IgD-negative memory B cell (primary cell): ENCODE results near the gene PAPPA2. TPM values are rescaled to one million over a fixed set of nuclear protein-coding genes. Genes with fewer than 3 reads are reported as not detected.

Experiments used
- H3K27ac Mint-ChIP-seq, 3 donors: one replicate each; pipeline ENCODE4 v1.8.0; 2020 to 2022; ENCODE audit warnings: mild to moderate bottlenecking in 3 of 3, mixed read lengths in 3 of 3, moderate library complexity in 1 of 3
- H3K27me3 Mint-ChIP-seq: one replicate; pipeline ENCODE4 v1.8.0; 2021; ENCODE audit warnings: mixed read lengths
- H3K36me3 Mint-ChIP-seq: one replicate; pipeline ENCODE4 v1.8.0; 2020; ENCODE audit warnings: mild to moderate bottlenecking, mixed read lengths
- H3K4me1 Mint-ChIP-seq, 3 donors: one replicate each; pipeline ENCODE4 v1.8.0; 2020 to 2022; ENCODE audit warnings: mixed read lengths in 3 of 3, mild to moderate bottlenecking in 1 of 3
- H3K4me3 Mint-ChIP-seq, 4 donors: one replicate each; pipeline ENCODE4 v1.8.0; 2020 to 2022; ENCODE audit warnings: mild to moderate bottlenecking in 4 of 4, mixed read lengths in 4 of 4, moderate library complexity in 3 of 4
- H3K9me3 Mint-ChIP-seq, 3 donors: one replicate each; pipeline ENCODE4 v1.8.0; 2020 to 2021; ENCODE audit warnings: mixed read lengths in 3 of 3, mild to moderate bottlenecking in 1 of 3
- polyA plus RNA-seq: library from polyadenylated mRNA; unstranded; fragments of 300-500 nt; fragmentation: Illumina TruSeq; gene quantifications from one replicate; pipeline ENCODE4 v1.2.3, GENCODE V29; 2021

PAPPA2 gene
- polyA plus RNA-seq, 1 donor from 2014 or later: not detected

DNA sequence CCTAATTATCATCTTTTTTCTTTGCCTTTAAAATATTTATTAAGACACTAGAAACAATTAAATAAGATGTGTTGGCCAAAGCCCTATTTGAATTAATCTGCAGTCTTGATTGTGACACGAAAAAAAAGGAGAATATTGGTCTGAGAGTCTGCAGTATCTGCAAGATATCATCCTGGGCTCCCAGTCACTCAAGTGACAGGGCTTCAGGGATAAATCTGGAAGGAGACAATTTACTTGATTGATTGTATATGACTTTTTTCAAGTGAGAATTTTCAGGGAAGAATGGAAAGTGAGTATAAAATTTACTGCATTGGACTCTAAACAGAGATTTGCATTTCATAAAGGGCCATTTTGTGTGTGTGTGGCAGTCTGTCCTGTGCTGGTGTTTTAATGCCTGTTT lies 233.7 kb downstream of the PAPPA2 start:
- Mint-ChIP-seq H3K4me3 (no peak overlapping the region), H3K4me1 (no peaks in the 10 kb centered on the region), H3K36me3 (no peaks in the 10 kb centered on the region), H3K27ac (no peak overlapping the region), H3K27me3 (peaks cover 14% of the 10 kb centered on the region), H3K9me3 (no peaks in the 10 kb centered on the region)

GRCh38 chr1:176699821-176700220 lies 236.8 kb downstream of the PAPPA2 start:
- no peak overlapping the region for H3K4me3 Mint-ChIP-seq
- no peaks in the 10 kb centered on the region for H3K4me1 Mint-ChIP-seq
- H3K27ac Mint-ChIP-seq: no peak overlapping the region

GRCh38 chr1:176701151-176701866 lies 238.3 kb downstream of the PAPPA2 start:
- Mint-ChIP-seq H3K9me3 (no peaks in the 10 kb centered on the region), H3K4me1 (no peaks in the 10 kb centered on the region), H3K27ac (no peak overlapping the region), H3K36me3 (peaks cover 2% of the 10 kb centered on the region), H3K4me3 (no peak overlapping the region), H3K27me3 (peaks cover 3% of the 10 kb centered on the region)

More at GRCh38 chr1:176699821-176700220, 236.8 kb downstream of the PAPPA2 start:
- H3K9me3 Mint-ChIP-seq: no peaks in the 10 kb centered on the region
- peaks cover 11% of the 10 kb centered on the region for H3K27me3 Mint-ChIP-seq
- no peaks in the 10 kb centered on the region for H3K36me3 Mint-ChIP-seq

GRCh38 chr1:176702901-176703300 lies 239.9 kb downstream of the PAPPA2 start:
- peaks cover 2% of the 10 kb centered on the region for H3K36me3 Mint-ChIP-seq
- no peaks in the 10 kb centered on the region for H3K4me1 Mint-ChIP-seq
- H3K27me3 Mint-ChIP-seq: peaks cover 3% of the 10 kb centered on the region
- no peak overlapping the region for H3K4me3 Mint-ChIP-seq
- no peak overlapping the region for H3K27ac Mint-ChIP-seq
- no peaks in the 10 kb centered on the region for H3K9me3 Mint-ChIP-seq

GRCh38 chr1:176705585-176705984 lies 242.6 kb downstream of the PAPPA2 start:
- H3K4me3 Mint-ChIP-seq: no peak overlapping the region
- peaks cover 2% of the 10 kb centered on the region for H3K36me3 Mint-ChIP-seq
- no peaks in the 10 kb centered on the region for H3K4me1 Mint-ChIP-seq

DNA sequence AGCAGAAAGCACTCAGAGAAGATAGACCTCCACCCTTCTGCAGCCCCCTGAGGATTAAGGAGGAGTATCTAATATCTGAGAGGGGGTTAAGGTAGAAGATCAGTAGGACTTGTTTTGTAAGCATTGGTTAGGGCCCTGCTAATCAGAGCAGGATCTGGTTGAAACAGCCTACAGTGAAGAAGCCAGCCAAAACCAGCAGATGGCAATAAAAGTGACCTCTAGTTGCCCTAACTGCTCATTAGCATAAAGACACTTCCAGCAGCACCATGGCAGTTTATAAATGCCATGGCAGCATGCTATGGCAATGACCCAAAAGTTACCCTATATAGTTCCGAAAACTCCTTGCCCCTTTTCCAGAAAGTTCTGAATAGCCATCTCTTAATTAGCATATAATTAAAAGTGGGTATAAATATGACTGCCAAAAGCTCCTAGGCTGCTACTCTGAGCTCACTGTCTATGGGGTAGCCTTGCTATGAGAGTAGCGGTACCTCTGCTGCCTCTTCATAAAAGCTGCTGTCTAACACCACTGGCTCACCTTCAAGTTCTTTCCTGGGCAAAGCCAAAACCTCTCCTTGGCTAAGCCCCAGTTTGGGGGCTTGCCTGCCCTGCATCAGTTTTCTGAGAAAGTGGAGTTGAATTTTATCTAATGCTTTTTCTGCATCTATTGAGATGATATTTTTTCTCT lies 254.2 kb downstream of the PAPPA2 start:
- Mint-ChIP-seq H3K4me1 (peaks cover 0 to 3% (median 0%) of the 10 kb centered on the region in 3 donors), H3K27me3 (no peaks in the 10 kb centered on the region), H3K9me3 (peaks cover 0 to 4% (median 0%) of the 10 kb centered on the region in 3 donors), H3K36me3 (no peaks in the 10 kb centered on the region), H3K4me3 (no peak overlapping the region), H3K27ac (no peak overlapping the region)

More at GRCh38 chr1:176705585-176705984, 242.6 kb downstream of the PAPPA2 start:
- H3K27me3 Mint-ChIP-seq: peaks cover 1% of the 10 kb centered on the region
- H3K27ac Mint-ChIP-seq: no peak overlapping the region
- no peaks in the 10 kb centered on the region for H3K9me3 Mint-ChIP-seq

- no peaks in the 10 kb centered on the region for H3K36me3 Mint-ChIP-seq
- H3K27me3 Mint-ChIP-seq: no peaks in the 10 kb centered on the region
- H3K27ac Mint-ChIP-seq: no peak overlapping the region
- peaks cover 0 to 3% (median 0%) of the 10 kb centered on the region in 3 donors for H3K4me1 Mint-ChIP-seq
- H3K9me3 Mint-ChIP-seq: peaks cover 0 to 4% (median 0%) of the 10 kb centered on the region in 3 donors
- H3K4me3 Mint-ChIP-seq: no peak overlapping the region
These were observed 256.5 kb downstream of the PAPPA2 start for GRCh38 chr1:176719447-176719846.

GRCh38 chr1:176720838-176721237 lies 257.9 kb downstream of the PAPPA2 start:
- no peaks in the 10 kb centered on the region for H3K27me3 Mint-ChIP-seq
- H3K4me1 Mint-ChIP-seq: peaks cover 0 to 3% (median 0%) of the 10 kb centered on the region in 3 donors
- peaks cover 0 to 4% (median 0%) of the 10 kb centered on the region in 3 donors for H3K9me3 Mint-ChIP-seq
- H3K27ac Mint-ChIP-seq: no peak overlapping the region
- no peaks in the 10 kb centered on the region for H3K36me3 Mint-ChIP-seq
- no peak overlapping the region for H3K4me3 Mint-ChIP-seq

- Mint-ChIP-seq H3K9me3 (no peaks in the 10 kb centered on the region), H3K27ac (no peak overlapping the region), H3K36me3 (no peaks in the 10 kb centered on the region), H3K4me3 (no peak overlapping the region), H3K4me1 (no peaks in the 10 kb centered on the region), H3K27me3 (peaks cover 8% of the 10 kb centered on the region)
These were observed 270.7 kb downstream of the PAPPA2 start for GRCh38 chr1:176733661-176734060.

DNA sequence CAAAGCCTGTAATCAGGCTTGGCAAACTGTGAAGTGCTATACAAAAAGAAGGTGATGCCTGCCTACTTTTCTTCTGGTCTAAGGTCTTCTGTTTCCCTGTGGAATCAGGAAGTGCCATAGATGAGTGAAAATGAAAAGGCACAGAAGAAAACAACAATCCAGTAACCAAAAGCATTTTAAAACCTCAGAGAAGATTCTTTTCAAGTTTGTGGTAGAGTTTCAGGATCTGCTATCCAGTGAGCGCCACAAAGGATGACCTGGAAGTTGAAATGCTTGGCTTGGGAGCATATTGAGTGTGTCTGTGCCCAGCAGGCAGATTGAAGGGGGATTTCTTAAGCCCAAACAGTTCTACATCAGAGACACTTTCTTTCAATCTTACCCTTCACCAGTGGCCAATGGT lies 272.2 kb downstream of the PAPPA2 start:
- H3K27ac Mint-ChIP-seq: no peak overlapping the region

DNA sequence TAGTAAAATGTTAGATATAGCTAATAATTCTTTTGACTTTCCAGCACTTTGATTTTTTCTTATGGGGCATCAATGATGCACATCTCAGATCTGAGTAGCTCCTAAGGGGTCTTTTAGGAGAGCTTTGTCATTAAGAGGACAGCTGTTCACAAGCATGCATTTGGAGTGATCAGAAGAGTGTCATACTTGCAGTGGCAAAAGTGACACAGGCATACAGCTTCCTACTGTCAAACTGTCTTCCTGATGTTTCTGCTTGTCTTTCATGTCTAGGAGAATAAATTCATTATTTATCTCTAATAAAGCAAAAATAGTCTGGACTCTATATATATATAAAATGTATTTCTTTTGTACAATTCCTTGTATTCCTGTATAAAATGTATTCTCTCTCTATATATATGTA lies 273.0 kb downstream of the PAPPA2 start:
- Mint-ChIP-seq H3K27ac (no peak overlapping the region), H3K9me3 (no peaks in the 10 kb centered on the region), H3K27me3 (peaks cover 7% of the 10 kb centered on the region), H3K4me1 (no peaks in the 10 kb centered on the region), H3K36me3 (no peaks in the 10 kb centered on the region), H3K4me3 (no peak overlapping the region)

More for the DNA sequence above, 272.2 kb downstream of the PAPPA2 start:
- Mint-ChIP-seq H3K36me3 (no peaks in the 10 kb centered on the region), H3K9me3 (no peaks in the 10 kb centered on the region), H3K4me1 (no peaks in the 10 kb centered on the region), H3K4me3 (no peak overlapping the region), H3K27me3 (peaks cover 8% of the 10 kb centered on the region)

DNA sequence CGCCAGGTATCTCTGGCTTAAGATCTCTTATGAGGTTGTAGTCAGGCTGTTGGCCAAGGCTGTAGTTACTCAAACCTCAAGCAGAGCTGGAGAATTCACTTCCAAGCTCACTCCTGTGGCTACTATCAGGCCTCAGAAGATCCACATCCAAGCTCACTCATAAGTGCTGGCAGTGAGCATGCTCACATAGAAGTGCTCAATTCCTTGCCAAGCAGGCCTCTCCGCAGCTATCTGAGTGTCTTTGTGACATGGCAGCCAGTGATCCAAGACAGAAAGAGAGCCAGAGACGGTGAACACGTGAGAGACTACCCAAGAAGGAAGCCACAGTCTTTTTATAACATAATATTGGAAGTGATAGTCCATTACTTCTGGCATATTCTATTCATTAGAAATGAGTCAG lies 278.2 kb downstream of the PAPPA2 start:
- Mint-ChIP-seq H3K4me1 (no peaks in the 10 kb centered on the region), H3K27ac (no peak overlapping the region), H3K4me3 (no peak overlapping the region), H3K9me3 (peaks cover 0 to 3% (median 2%) of the 10 kb centered on the region in 3 donors), H3K36me3 (no peaks in the 10 kb centered on the region), H3K27me3 (peaks cover 2% of the 10 kb centered on the region)

DNA sequence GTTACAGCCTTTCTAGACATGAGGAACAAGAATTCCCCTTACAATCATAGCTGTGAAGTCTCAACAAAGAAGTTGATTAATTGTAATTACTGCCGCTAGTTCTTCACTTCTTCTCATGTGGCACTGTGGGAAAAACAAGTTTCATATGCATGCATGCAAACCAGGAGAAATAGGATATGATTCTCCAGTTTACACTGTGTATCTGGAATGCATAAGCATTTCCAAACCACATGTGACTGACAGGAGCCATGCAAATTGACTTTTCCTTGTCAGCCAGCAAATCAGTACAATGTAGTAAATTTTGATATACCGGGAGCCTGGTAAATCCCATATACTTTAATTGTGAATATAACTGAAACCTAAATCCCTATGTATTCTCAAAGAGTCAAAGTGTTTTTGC lies 279.3 kb downstream of the PAPPA2 start:
- no peak overlapping the region for H3K4me3 Mint-ChIP-seq
- H3K27ac Mint-ChIP-seq: no peak overlapping the region
- peaks cover 0 to 3% (median 2%) of the 10 kb centered on the region in 3 donors for H3K9me3 Mint-ChIP-seq
- H3K27me3 Mint-ChIP-seq: peaks cover 2% of the 10 kb centered on the region
- no peaks in the 10 kb centered on the region for H3K4me1 Mint-ChIP-seq
- H3K36me3 Mint-ChIP-seq: no peaks in the 10 kb centered on the region

- Mint-ChIP-seq H3K27me3 (no peaks in the 10 kb centered on the region), H3K9me3 (peaks cover 0 to 3% (median 2%) of the 10 kb centered on the region in 3 donors), H3K36me3 (no peaks in the 10 kb centered on the region), H3K4me1 (no peaks in the 10 kb centered on the region), H3K27ac (no peak overlapping the region), H3K4me3 (no peak overlapping the region)
These were observed 281.2 kb downstream of the PAPPA2 start for GRCh38 chr1:176744142-176744541.

DNA sequence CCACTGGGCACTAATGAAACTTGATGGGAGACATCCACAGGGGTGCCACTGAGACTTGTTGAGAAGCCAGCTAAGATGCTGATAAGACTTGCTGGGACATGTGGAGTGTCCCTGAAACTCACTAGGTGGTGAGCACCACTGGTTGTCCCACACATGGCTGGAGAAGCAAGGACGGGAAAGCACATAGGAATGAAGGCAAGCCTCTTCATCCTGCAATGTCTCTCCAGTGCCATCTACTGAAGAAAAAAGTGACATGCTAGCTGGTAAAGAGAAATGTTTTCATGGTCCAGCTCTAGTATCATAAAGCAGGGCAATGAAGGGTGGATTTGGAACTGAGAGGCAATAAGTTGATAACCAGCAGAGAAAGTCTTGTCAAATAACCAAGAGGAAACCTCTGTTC lies 283.0 kb downstream of the PAPPA2 start:
- Mint-ChIP-seq H3K4me3 (no peak overlapping the region), H3K36me3 (no peaks in the 10 kb centered on the region), H3K9me3 (peaks cover 0 to 3% (median 2%) of the 10 kb centered on the region in 3 donors), H3K27me3 (no peaks in the 10 kb centered on the region), H3K4me1 (no peaks in the 10 kb centered on the region), H3K27ac (no peak overlapping the region)

- Mint-ChIP-seq H3K27ac (no peak overlapping the region), H3K27me3 (no peaks in the 10 kb centered on the region), H3K4me1 (no peaks in the 10 kb centered on the region)
These were observed 289.5 kb downstream of the PAPPA2 start for GRCh38 chr1:176752505-176752904.

More at GRCh38 chr1:176752505-176752904, 289.5 kb downstream of the PAPPA2 start:
- Mint-ChIP-seq H3K4me3 (no peak overlapping the region), H3K36me3 (no peaks in the 10 kb centered on the region), H3K9me3 (peaks cover 0 to 2% (median 0%) of the 10 kb centered on the region in 3 donors)
